Peyer's patch (tissue), 4 donors: ENCODE results near the gene SPP2. TPM values are rescaled to one million over a fixed set of nuclear protein-coding genes. Genes with fewer than 3 reads are reported as not detected.

Source experiments
- DNase-seq, 3 donors: peaks; one replicate each; pipeline ENCODE4 v3.0.0-alpha.2; 2017 to 2019
- H3K27ac ChIP-seq, 4 donors: fragments of 200-600 bp; sonication (generic); one replicate each; pipeline ENCODE4 v1.5.1; 2016 to 2019
- H3K27me3 ChIP-seq, 2 donors: fragments of 200-600 bp; sonication (generic); one replicate each; pipeline ENCODE4 v1.5.1; 2019
- H3K36me3 ChIP-seq, 3 donors: fragments of 200-600 bp; sonication (generic); one replicate each; pipeline ENCODE4 v1.5.1; 2016 to 2019
- H3K4me1 ChIP-seq, 4 donors: fragments of 200-600 bp; sonication (generic); one replicate each; pipeline ENCODE4 v1.5.1; 2016 to 2019
- H3K4me3 ChIP-seq, 4 donors: fragments of 200-600 bp; sonication (generic); 1 replicate in 3 of 4; 2 replicates in 1 of 4; pipeline ENCODE4 v1.5.1; 2016 to 2019; ENCODE audit warnings: mild to moderate bottlenecking in 1 of 4
- H3K9me3 ChIP-seq, 4 donors: fragments of 200-600 bp; sonication (generic); one replicate each; pipeline ENCODE4 v1.5.1; 2016 to 2019; ENCODE audit warnings: mild to moderate bottlenecking in 1 of 4
- CTCF ChIP-seq, 6 experiments: fragments of 450-650 bp in 4 of 6; fragments of 200-600 bp in 2 of 6; sonication (generic) in 1 of 6; IDR thresholded peaks; one replicate each; pipeline ENCODE4 v1.5.1; 2017 to 2019; ENCODE audit warnings: antibody characterized with exemption in 6 of 6, mild to moderate bottlenecking in 3 of 6, moderate library complexity in 1 of 6
- POLR2A ChIP-seq, 2 donors: fragments of 450-650 bp; IDR thresholded peaks; one replicate each; pipeline ENCODE4 v1.5.1; 2017; ENCODE audit warnings: antibody characterized with exemption in 2 of 2, mild to moderate bottlenecking in 2 of 2, moderate library complexity in 2 of 2
- total RNA-seq, 4 donors: library from RNA; depleted of rRNA; stranded (reverse); fragments of >200 nt; gene quantifications; one replicate each; pipeline ENCODE4 v1.1.0, GENCODE V29; 2016

Gene SPP2
- total RNA-seq, 4 donors from 2014 or later = not detected

- H3K36me3 ChIP-seq = no peaks in the 10 kb centered on the region
- H3K27me3 ChIP-seq = no peaks in the 10 kb centered on the region
- DNase-seq = no peak
- no peak for TF ChIP-seq POLR2A (IDR thresholded peaks at IDR 0.05)
- no peak for TF ChIP-seq CTCF (IDR thresholded peaks at IDR 0.05)
- no peak overlapping the region for H3K4me3 ChIP-seq
- no peak overlapping the region for H3K27ac ChIP-seq
- no peaks in the 10 kb centered on the region for H3K9me3 ChIP-seq
- peaks cover 0 to 4% (median 0%) of the 10 kb centered on the region in 4 donors for H3K4me1 ChIP-seq
These were observed 26.2 kb upstream of the SPP2 start for GRCh38 chr2:234024304-234024703.

DNA sequence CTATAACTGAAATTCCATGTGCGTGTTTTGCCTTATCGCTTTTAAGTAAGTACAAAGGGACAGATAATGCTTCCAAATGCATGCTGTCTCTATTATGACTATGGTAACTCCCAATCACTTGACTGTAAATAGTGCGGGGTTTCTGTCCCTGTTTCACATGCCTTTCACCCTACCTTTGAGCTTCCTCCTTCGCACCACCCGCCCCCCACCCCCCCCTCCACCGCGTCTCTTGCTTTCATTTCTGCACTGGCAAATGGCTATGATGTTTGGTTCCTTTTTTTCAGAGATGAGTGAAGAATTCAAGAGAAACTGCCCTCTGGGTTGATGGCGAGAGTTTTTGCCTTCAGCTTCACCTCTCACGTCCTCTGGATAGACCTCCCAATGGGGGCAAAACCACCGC is 25.0 kb upstream of the SPP2 start:
- no peak for DNase-seq
- TF ChIP-seq CTCF (IDR thresholded peaks at IDR 0.05) (no peak), POLR2A (IDR thresholded peaks at IDR 0.05) (no peak)
- H3K4me1 ChIP-seq = peaks cover 0 to 4% (median 0%) of the 10 kb centered on the region in 4 donors
- peak overlapping the region in 2 of 4 donors; percentile 30 to 52 for H3K27ac ChIP-seq
- H3K36me3 ChIP-seq = no peaks in the 10 kb centered on the region
- no peaks in the 10 kb centered on the region for H3K27me3 ChIP-seq
- H3K9me3 ChIP-seq = no peaks in the 10 kb centered on the region
- H3K4me3 ChIP-seq = peak overlapping the region; percentile 10 to 35 (median 24)

- no peaks in the 10 kb centered on the region for H3K36me3 ChIP-seq
- H3K27ac ChIP-seq = peak overlapping the region in 2 of 4 donors; percentile 30 to 52
- H3K27me3 ChIP-seq = no peaks in the 10 kb centered on the region
- H3K9me3 ChIP-seq = no peaks in the 10 kb centered on the region
- peaks cover 0 to 4% (median 0%) of the 10 kb centered on the region in 4 donors for H3K4me1 ChIP-seq
- peak overlapping the region; percentile 10 to 35 (median 24) for H3K4me3 ChIP-seq
- TF ChIP-seq POLR2A (IDR thresholded peaks at IDR 0.05) (no peak), CTCF (IDR thresholded peaks at IDR 0.05) (no peak)
- DNase-seq = no peak
These were observed 24.6 kb upstream of the SPP2 start for GRCh38 chr2:234025891-234026401.

- Histone ChIP-seq H3K27ac (no peak overlapping the region), H3K36me3 (no peaks in the 10 kb centered on the region), H3K4me1 (peaks cover 0 to 4% (median 0%) of the 10 kb centered on the region in 4 donors), H3K27me3 (no peaks in the 10 kb centered on the region), H3K9me3 (no peaks in the 10 kb centered on the region), H3K4me3 (no peak overlapping the region)
- TF ChIP-seq CTCF (IDR thresholded peaks at IDR 0.05) (no peak), POLR2A (IDR thresholded peaks at IDR 0.05) (no peak)
- DNase-seq = no peak
These were observed 23.7 kb upstream of the SPP2 start for GRCh38 chr2:234026693-234027254.

DNA sequence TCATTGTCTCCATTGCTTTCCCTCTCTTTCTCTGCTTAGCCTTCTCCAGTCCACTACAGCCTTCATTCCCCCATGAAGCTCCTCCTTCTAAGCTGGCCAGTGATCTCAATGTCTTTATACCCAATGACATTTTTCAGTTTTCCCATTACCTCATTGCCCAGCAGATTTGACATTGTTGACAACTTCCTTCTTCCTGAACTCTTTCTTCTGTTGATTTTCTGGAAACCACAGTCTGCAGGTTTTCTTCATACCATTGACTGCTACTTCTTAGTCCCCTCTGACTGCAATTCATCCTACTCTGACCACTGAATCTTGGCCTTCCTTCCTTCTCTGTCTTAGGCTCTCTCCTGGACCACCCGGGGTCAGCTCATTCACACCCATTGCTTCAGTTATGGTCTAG is 22.9 kb upstream of the SPP2 start:
- TF ChIP-seq CTCF (IDR thresholded peaks at IDR 0.05) (no peak), POLR2A (IDR thresholded peaks at IDR 0.05) (no peak)
- no peak for DNase-seq

More for the DNA sequence above, 22.9 kb upstream of the SPP2 start:
- Histone ChIP-seq H3K4me1 (peaks cover 0 to 4% (median 0%) of the 10 kb centered on the region in 4 donors), H3K9me3 (no peaks in the 10 kb centered on the region), H3K27ac (no peak overlapping the region), H3K27me3 (no peaks in the 10 kb centered on the region), H3K4me3 (no peak overlapping the region), H3K36me3 (no peaks in the 10 kb centered on the region)
